GM23338 (cell line): ENCODE data around the gene VENTX. TPM values are rescaled to one million over a fixed set of nuclear protein-coding genes. Genes with fewer than 3 reads are reported as not detected.

Experiments used
- ATAC-seq: fragments of 200-7000 bp; cut with Tn5 transposase; 3 replicates; pipeline ENCODE4 v1.9.1; 2020
- DNase-seq: peaks from one replicate; pipeline ENCODE4 v3.0.0-alpha.2; 2015; ENCODE audit warnings: low spot score
- H2AFZ ChIP-seq: fragments of 200-600 bp; sonication (generic); 2 replicates; pipeline ENCODE4 v1.8.0; 2016; ENCODE audit warnings: antibody characterized with exemption, mild to moderate bottlenecking, moderate library complexity
- H3F3A ChIP-seq: fragments of 200-600 bp; sonication (generic); replicated peaks from 2 replicates; pipeline ENCODE4 v1.8.0; 2017; ENCODE audit warnings: antibody characterized with exemption, mixed run types, low read depth
- H3K27ac ChIP-seq: fragments of 200-600 bp; sonication (generic); 2 replicates; pipeline ENCODE4 v1.6.1; 2016; ENCODE audit warnings: low read depth
- H3K27me3 ChIP-seq: fragments of 200-600 bp; sonication (generic); 2 replicates; pipeline ENCODE4 v1.8.0; 2016; ENCODE audit warnings: mild to moderate bottlenecking, mixed run types, moderate library complexity; ENCODE audit not compliant: insufficient read depth
- H3K36me3 ChIP-seq: fragments of 200-600 bp; sonication (generic); 2 replicates; pipeline ENCODE4 v1.8.0; 2016; ENCODE audit warnings: mild to moderate bottlenecking; ENCODE audit not compliant: insufficient read depth
- H3K4me1 ChIP-seq: fragments of 200-600 bp; sonication (generic); 2 replicates; pipeline ENCODE4 v1.8.0; 2016; ENCODE audit warnings: mild to moderate bottlenecking, moderate library complexity; ENCODE audit not compliant: insufficient read depth
- H3K4me2 ChIP-seq: fragments of 200-600 bp; sonication (generic); 2 replicates; pipeline ENCODE4 v1.7.1; 2017; ENCODE audit warnings: mixed run types
- H3K4me3 ChIP-seq: fragments of 200-600 bp; sonication (generic); 2 replicates; pipeline ENCODE4 v1.6.1; 2016; ENCODE audit warnings: mixed run types
- H3K79me2 ChIP-seq: fragments of 200-600 bp; sonication (generic); replicated peaks from 2 replicates; pipeline ENCODE4 v1.8.0; 2017; ENCODE audit warnings: mild to moderate bottlenecking; ENCODE audit not compliant: insufficient read depth
- H3K9me2 ChIP-seq: fragments of 200-600 bp; sonication (generic); 2 replicates; pipeline ENCODE4 v1.8.0; 2017; ENCODE audit not compliant: insufficient read depth
- H4K20me1 ChIP-seq: fragments of 200-600 bp; sonication (generic); replicated peaks from 2 replicates; pipeline ENCODE4 v1.8.0; 2017; ENCODE audit warnings: mild to moderate bottlenecking; ENCODE audit not compliant: insufficient read depth
- H3K27ac Mint-ChIP-seq: 2 replicates; pipeline ENCODE4 v1.8.0; 2020; ENCODE audit warnings: inconsistent platforms, mild to moderate bottlenecking, moderate library complexity, mixed read lengths
- H3K27me3 Mint-ChIP-seq: 3 replicates; pipeline ENCODE4 v1.8.0; 2022; ENCODE audit warnings: low read depth, mild to moderate bottlenecking, moderate library complexity, mixed read lengths, inconsistent platforms; ENCODE audit not compliant: insufficient read depth, poor library complexity
- H3K36me3 Mint-ChIP-seq: 3 replicates; pipeline ENCODE4 v1.8.0; 2021; ENCODE audit warnings: low read depth, mild to moderate bottlenecking, inconsistent platforms, moderate library complexity, mixed read lengths
- H3K4me1 Mint-ChIP-seq: 3 replicates; pipeline ENCODE4 v1.8.0; 2020; ENCODE audit warnings: mild to moderate bottlenecking, inconsistent platforms, mixed read lengths
- H3K4me3 Mint-ChIP-seq: 3 replicates; pipeline ENCODE4 v1.8.0; 2021; ENCODE audit warnings: moderate library complexity, mild to moderate bottlenecking, inconsistent platforms, mixed read lengths
- H3K9me3 Mint-ChIP-seq: 3 replicates; pipeline ENCODE4 v1.8.0; 2020; ENCODE audit warnings: moderate library complexity, mild to moderate bottlenecking, inconsistent platforms, mixed read lengths
- CREB1 ChIP-seq: fragments of 250-450 bp; sonication (Bioruptor Pico); IDR thresholded peaks from 2 replicates; pipeline ENCODE4 v1.5.0; 2020; ENCODE audit warnings: low read depth, mild to moderate bottlenecking, moderate library complexity
- CTCF ChIP-seq, 2 experiments: fragments of 200-600 bp in 1 of 2; sonication (generic) in 1 of 2; conservative IDR thresholded peaks; 2 replicates each; pipeline versions ENCODE4 v1.5.1 to v1.6.1; 2016 to 2017; ENCODE audit warnings: antibody characterized with exemption in 2 of 2, low read depth in 2 of 2, mild to moderate bottlenecking in 2 of 2, moderate library complexity in 1 of 2
- EZH2 ChIP-seq: fragments of 200-600 bp; sonication (generic); IDR thresholded peaks from one replicate; pipeline ENCODE4 v1.8.0; 2017; ENCODE audit warnings: antibody characterized with exemption, mild to moderate bottlenecking, low read depth; ENCODE audit not compliant: unreplicated experiment
- NANOG ChIP-seq: IDR thresholded peaks from 2 replicates; pipeline ENCODE4 v1.6.1; 2016; ENCODE audit warnings: antibody characterized with exemption, borderline replicate concordance
- POLR2AphosphoS5 ChIP-seq: IDR thresholded peaks from 2 replicates; pipeline ENCODE4 v1.6.1; 2016; ENCODE audit warnings: antibody characterized with exemption, low read depth
- REST ChIP-seq: IDR thresholded peaks from one replicate; pipeline ENCODE4 v1.6.1; 2018; ENCODE audit warnings: antibody characterized with exemption; ENCODE audit not compliant: unreplicated experiment
- ZNF114 ChIP-seq: fragments of 250-450 bp; sonication (Bioruptor Pico); IDR thresholded peaks from 2 replicates; pipeline ENCODE4 v1.5.0; 2020; ENCODE audit warnings: mild to moderate bottlenecking, moderate library complexity
- ZNF331 ChIP-seq: fragments of 250-450 bp; sonication (Bioruptor Pico); IDR thresholded peaks from 2 replicates; pipeline ENCODE4 v1.5.0; 2020; ENCODE audit warnings: low read depth, mild to moderate bottlenecking, moderate library complexity
- polyA plus RNA-seq: library from polyadenylated mRNA; unstranded; fragments of >200 nt; fragmentation: Nextera tagmentation; extraction: Ambion mirVana; gene quantifications from 2 replicates; pipeline ENCODE4 v1.2.1, GENCODE V29; 2016
- total RNA-seq: library from RNA; depleted of rRNA; stranded (reverse); fragments of >200 nt; shearing (Covaris generic); gene quantifications from 2 replicates; pipeline ENCODE4 v1.2.3, GENCODE V29; 2014

The VENTX gene
- total and polyA plus RNA-seq, 2 experiments from 2014 or later: 4.8 to 8.1 TPM

GRCh38 chr10:133255323-133255722 lies 17.7 kb downstream of the VENTX start (continued):
- no peak for TF ChIP-seq NANOG
- TF ChIP-seq ZNF114 (CRISPR knock-in tag): no peak
- no peak for TF ChIP-seq EZH2
- no peak for TF ChIP-seq CREB1 (CRISPR knock-in tag)
- no peak for TF ChIP-seq CTCF (conservative IDR thresholded peaks at IDR 0.05; ENCODE audit: low read depth in 2 of 2)
- no peak for TF ChIP-seq ZNF331 (CRISPR knock-in tag)
- no peak for TF ChIP-seq POLR2AphosphoS5

GRCh38 chr10:133257489-133258065 lies 19.9 kb downstream of the VENTX start:
- Mint-ChIP-seq H3K4me3 (peak overlapping the region; percentile 68), H3K4me1 (peaks cover 12% of the 10 kb centered on the region), H3K36me3 (no peaks in the 10 kb centered on the region; the same call in 2 of the 3 replicates), H3K27me3 (peaks cover 18% of the 10 kb centered on the region), H3K27ac (no peak overlapping the region), H3K9me3 (no peaks in the 10 kb centered on the region; the same call in 1 of the 3 replicates)
- peaks cover 4% of the 10 kb centered on the region for H3K27me3 ChIP-seq
- peaks cover 13% of the 10 kb centered on the region for H3K4me1 ChIP-seq
- no peak overlapping the region for H3K27ac ChIP-seq
- ATAC-seq (peak; percentile 72), DNase-seq (peak; percentile 82)
- H3K36me3 ChIP-seq: no peaks in the 10 kb centered on the region
- peak overlapping the region; percentile 95 for H2AFZ ChIP-seq
- no peaks in the 10 kb centered on the region for H3K9me2 ChIP-seq
- H3K4me3 ChIP-seq: peak overlapping the region; percentile 60
- H3K79me2 ChIP-seq: no peaks in the 10 kb centered on the region
- no peak for TF ChIP-seq ZNF114 (CRISPR knock-in tag)
- TF ChIP-seq CTCF (conservative IDR thresholded peaks at IDR 0.05; ENCODE audit: low read depth in 2 of 2): peak in 1 of 2 experiments; percentile 59; a peak in 3 of 4 replicates
- TF ChIP-seq REST: no peak
- TF ChIP-seq ZNF331 (CRISPR knock-in tag): no peak
- H4K20me1 ChIP-seq: no peaks in the 10 kb centered on the region
- peak overlapping the region; percentile 84 for H3K4me2 ChIP-seq
- H3F3A ChIP-seq: no peaks in the 10 kb centered on the region
